ENCODE results near the gene RAMP2.

RAMP2 gene

GRCh38 chr17:42772945-42773289 is 11.9 kb downstream of the RAMP2 start:
- DNase-seq: no peak

GRCh38 chr17:42773290-42774035 is 12.4 kb downstream of the RAMP2 start, which contains the start of gene VPS25:
Gene VPS25 (plus strand): TSS chr17:42773449. CDS start chr17:42773476, 27 bp downstream.
- peak; percentile 82 for DNase-seq

DNA sequence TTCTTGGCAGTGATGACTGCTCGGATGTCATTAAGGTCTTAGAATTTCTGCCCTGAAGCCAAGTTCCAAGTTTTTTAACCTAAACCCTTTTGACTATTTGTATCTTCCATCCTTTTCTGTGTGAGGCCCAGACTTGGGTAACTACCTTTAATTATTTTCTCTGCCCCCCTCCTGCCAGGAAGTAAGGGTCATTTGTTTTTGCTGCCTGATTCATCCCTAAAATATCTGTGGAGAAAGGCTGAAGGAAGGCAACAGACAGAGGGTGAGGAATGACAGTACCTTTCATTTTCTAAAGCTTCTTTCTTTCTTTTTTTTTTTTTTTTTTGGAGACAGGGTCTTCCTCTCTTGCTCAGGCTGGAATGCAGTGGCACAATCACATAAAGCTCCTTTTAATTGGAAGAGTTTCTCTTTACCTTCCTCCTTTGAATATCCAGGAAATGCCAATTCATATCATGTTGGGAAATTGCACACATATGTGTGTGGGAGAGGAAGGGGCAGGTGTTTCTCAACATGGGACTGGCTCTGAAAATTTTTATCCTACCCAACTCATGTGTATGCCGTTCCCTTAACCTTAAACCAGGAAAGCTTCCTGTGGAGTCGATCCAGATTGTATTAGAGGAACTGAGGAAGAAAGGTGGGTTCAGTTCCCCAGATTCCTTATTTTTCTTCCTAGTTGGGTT is 13.2 kb downstream of the RAMP2 start:
- DNase-seq: no peak

GRCh38 chr17:42775534-42776098 is 14.6 kb downstream of the RAMP2 start:
- no peak for DNase-seq

DNA sequence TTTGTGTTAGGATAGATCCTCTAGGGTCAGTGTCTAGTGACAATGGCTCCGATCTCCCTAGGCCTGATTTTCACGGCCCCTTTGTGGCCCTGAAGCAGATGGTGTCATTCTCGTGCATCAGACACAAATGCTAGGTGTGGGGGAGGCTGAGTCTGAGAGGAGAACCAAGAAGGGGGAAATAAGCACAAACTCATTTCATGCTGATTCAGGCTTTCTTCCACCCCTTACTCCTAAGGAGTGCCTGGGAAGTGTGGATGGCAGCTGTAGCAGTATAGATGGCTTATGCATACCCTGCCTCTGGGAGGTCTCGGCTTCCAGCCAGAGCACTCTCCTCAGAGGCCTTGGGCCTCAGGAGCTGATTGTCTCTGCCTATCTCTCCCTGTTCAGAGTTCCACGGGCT is 17.5 kb downstream of the RAMP2 start:
- DNase-seq: no peak

- no peak for DNase-seq
These were observed 18.4 kb downstream of the RAMP2 start for GRCh38 chr17:42779304-42779935.

DNA sequence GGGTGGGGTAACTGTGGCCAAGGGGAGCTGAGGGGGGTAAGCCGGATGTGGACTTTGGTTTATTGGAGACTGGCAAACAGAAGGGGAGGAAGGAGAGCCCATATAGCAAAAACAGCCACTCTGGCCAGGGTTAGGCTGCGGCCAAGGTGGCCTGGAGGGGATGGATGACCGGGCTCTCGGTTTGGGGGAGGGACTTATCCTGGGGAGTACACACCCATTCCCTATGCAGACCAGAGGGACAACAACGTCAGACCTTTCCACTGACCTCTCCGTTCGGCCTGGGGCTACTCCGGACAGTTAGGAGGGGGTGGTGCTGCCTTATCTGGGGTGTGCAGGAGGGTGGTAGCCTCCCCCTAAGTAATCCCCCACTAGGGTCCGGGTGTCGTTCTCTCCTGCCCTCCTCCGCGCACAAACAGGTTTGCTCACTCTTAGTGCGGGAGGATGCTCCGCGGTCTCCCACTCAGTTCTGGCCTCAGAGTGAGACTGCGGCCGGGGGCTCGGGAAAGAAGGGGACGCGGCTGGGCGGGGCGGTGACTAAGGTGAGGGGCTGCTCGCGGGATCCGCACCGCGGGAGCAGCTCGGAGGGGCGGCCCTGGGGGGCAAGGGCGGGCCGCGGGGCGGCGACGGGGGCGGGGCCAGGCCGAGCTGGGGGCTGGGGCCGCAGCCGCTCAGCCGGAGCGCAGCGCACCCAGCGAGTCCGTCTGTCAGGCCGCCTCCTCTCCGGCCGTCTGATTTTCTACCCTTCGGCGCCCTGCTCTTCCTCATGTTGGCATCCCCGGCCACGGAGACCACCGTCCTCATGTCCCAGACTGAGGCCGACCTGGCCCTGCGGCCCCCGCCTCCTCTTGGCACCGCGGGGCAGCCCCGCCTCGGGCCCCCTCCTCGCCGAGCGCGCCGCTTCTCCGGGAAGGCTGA is 19.2 kb downstream of the RAMP2 start, which contains the start of gene WNK4:
TSS of gene WNK4 (plus strand) at position 675 of the 915 bp plus-strand sequence. CDS start at position 764, 89 bp downstream.
- DNase-seq: no peak

GRCh38 chr17:42780851-42781638 is 20.0 kb downstream of the RAMP2 start:
- DNase-seq: no peak

DNA sequence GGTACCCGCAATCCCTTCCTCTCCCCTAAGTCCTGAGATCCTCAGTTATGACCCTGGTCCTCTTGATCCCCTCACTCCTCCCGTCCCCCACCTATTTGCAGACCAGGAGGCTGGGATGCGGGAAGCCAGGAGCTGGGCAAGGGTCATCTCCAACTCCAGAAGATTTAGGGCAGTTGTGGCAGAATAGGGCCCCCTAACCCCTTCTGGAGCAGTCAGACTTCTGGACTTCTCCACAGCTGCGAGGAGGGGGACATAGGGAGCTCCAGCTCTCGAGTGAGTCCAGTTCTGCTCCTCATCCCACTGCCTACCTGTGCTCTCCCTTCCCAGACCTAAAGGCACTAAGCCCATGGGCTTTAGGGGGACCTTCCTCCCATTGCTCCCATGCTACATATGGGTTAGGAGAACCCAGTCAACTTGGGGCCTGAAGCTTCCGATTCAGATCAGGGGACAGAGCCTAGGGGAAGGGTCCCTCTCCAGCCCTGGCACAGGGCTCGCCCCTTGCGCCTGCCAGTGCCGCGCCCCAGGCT is 20.7 kb downstream of the RAMP2 start:
- no peak for DNase-seq

- DNase-seq: no peak
These were observed 21.4 kb downstream of the RAMP2 start for GRCh38 chr17:42782166-42783061.

GRCh38 chr17:42783062-42783790 is 22.2 kb downstream of the RAMP2 start:
- DNase-seq: no peak

GRCh38 chr17:42783791-42784138 is 22.7 kb downstream of the RAMP2 start:
- DNase-seq: no peak

GRCh38 chr17:42784409-42784808 is 23.4 kb downstream of the RAMP2 start:
- no peak for DNase-seq

GRCh38 chr17:42784811-42785592 is 24.0 kb downstream of the RAMP2 start:
- DNase-seq: peak; percentile 17

- no peak for DNase-seq
These were observed 26.2 kb downstream of the RAMP2 start for GRCh38 chr17:42787266-42787665.

- DNase-seq: no peak
These were observed 30.9 kb downstream of the RAMP2 start for GRCh38 chr17:42791948-42792347.

- no peak for DNase-seq
These were observed 31.5 kb downstream of the RAMP2 start for GRCh38 chr17:42792545-42792944.

- no peak for DNase-seq
These were observed 34.0 kb downstream of the RAMP2 start for GRCh38 chr17:42795061-42795460.

- DNase-seq: no peak
These were observed 34.4 kb downstream of the RAMP2 start for GRCh38 chr17:42795465-42795864.

All from activated naive CD4-positive, alpha-beta T cell treated with Interleukin-2 at 50 U/mL for 16 hours (primary cell).